GM23338 (cell line): ENCODE results near the gene GATAD2A. TPM values are rescaled to one million over a fixed set of nuclear protein-coding genes. Genes with fewer than 3 reads are reported as not detected.

ENCODE experiments used
- ATAC-seq: fragments of 200-7000 bp; cut with Tn5 transposase; 3 replicates; pipeline ENCODE4 v1.9.1; 2020
- DNase-seq: peaks from one replicate; pipeline ENCODE4 v3.0.0-alpha.2; 2015; ENCODE audit warnings: low spot score
- H2AFZ ChIP-seq: fragments of 200-600 bp; sonication (generic); 2 replicates; pipeline ENCODE4 v1.8.0; 2016; ENCODE audit warnings: antibody characterized with exemption, mild to moderate bottlenecking, moderate library complexity
- H3F3A ChIP-seq: fragments of 200-600 bp; sonication (generic); replicated peaks from 2 replicates; pipeline ENCODE4 v1.8.0; 2017; ENCODE audit warnings: antibody characterized with exemption, mixed run types, low read depth
- H3K27ac ChIP-seq: fragments of 200-600 bp; sonication (generic); 2 replicates; pipeline ENCODE4 v1.6.1; 2016; ENCODE audit warnings: low read depth
- H3K27me3 ChIP-seq: fragments of 200-600 bp; sonication (generic); 2 replicates; pipeline ENCODE4 v1.8.0; 2016; ENCODE audit warnings: mild to moderate bottlenecking, mixed run types, moderate library complexity; ENCODE audit not compliant: insufficient read depth
- H3K36me3 ChIP-seq: fragments of 200-600 bp; sonication (generic); 2 replicates; pipeline ENCODE4 v1.8.0; 2016; ENCODE audit warnings: mild to moderate bottlenecking; ENCODE audit not compliant: insufficient read depth
- H3K4me1 ChIP-seq: fragments of 200-600 bp; sonication (generic); 2 replicates; pipeline ENCODE4 v1.8.0; 2016; ENCODE audit warnings: mild to moderate bottlenecking, moderate library complexity; ENCODE audit not compliant: insufficient read depth
- H3K4me2 ChIP-seq: fragments of 200-600 bp; sonication (generic); 2 replicates; pipeline ENCODE4 v1.7.1; 2017; ENCODE audit warnings: mixed run types
- H3K4me3 ChIP-seq: fragments of 200-600 bp; sonication (generic); 2 replicates; pipeline ENCODE4 v1.6.1; 2016; ENCODE audit warnings: mixed run types
- H3K79me2 ChIP-seq: fragments of 200-600 bp; sonication (generic); replicated peaks from 2 replicates; pipeline ENCODE4 v1.8.0; 2017; ENCODE audit warnings: mild to moderate bottlenecking; ENCODE audit not compliant: insufficient read depth
- H3K9me2 ChIP-seq: fragments of 200-600 bp; sonication (generic); 2 replicates; pipeline ENCODE4 v1.8.0; 2017; ENCODE audit not compliant: insufficient read depth
- H4K20me1 ChIP-seq: fragments of 200-600 bp; sonication (generic); replicated peaks from 2 replicates; pipeline ENCODE4 v1.8.0; 2017; ENCODE audit warnings: mild to moderate bottlenecking; ENCODE audit not compliant: insufficient read depth
- H3K27ac Mint-ChIP-seq: 2 replicates; pipeline ENCODE4 v1.8.0; 2020; ENCODE audit warnings: inconsistent platforms, mild to moderate bottlenecking, moderate library complexity, mixed read lengths
- H3K27me3 Mint-ChIP-seq: 3 replicates; pipeline ENCODE4 v1.8.0; 2022; ENCODE audit warnings: low read depth, mild to moderate bottlenecking, moderate library complexity, mixed read lengths, inconsistent platforms; ENCODE audit not compliant: insufficient read depth, poor library complexity
- H3K36me3 Mint-ChIP-seq: 3 replicates; pipeline ENCODE4 v1.8.0; 2021; ENCODE audit warnings: low read depth, mild to moderate bottlenecking, inconsistent platforms, moderate library complexity, mixed read lengths
- H3K4me1 Mint-ChIP-seq: 3 replicates; pipeline ENCODE4 v1.8.0; 2020; ENCODE audit warnings: mild to moderate bottlenecking, inconsistent platforms, mixed read lengths
- H3K4me3 Mint-ChIP-seq: 3 replicates; pipeline ENCODE4 v1.8.0; 2021; ENCODE audit warnings: moderate library complexity, mild to moderate bottlenecking, inconsistent platforms, mixed read lengths
- H3K9me3 Mint-ChIP-seq: 3 replicates; pipeline ENCODE4 v1.8.0; 2020; ENCODE audit warnings: moderate library complexity, mild to moderate bottlenecking, inconsistent platforms, mixed read lengths
- EZH2 ChIP-seq: fragments of 200-600 bp; sonication (generic); IDR thresholded peaks from one replicate; pipeline ENCODE4 v1.8.0; 2017; ENCODE audit warnings: antibody characterized with exemption, mild to moderate bottlenecking, low read depth; ENCODE audit not compliant: unreplicated experiment
- EZH2phosphoT487 ChIP-seq: fragments of 200-600 bp; sonication (generic); IDR thresholded peaks from one replicate; pipeline ENCODE4 v1.8.1; 2018; ENCODE audit warnings: antibody characterized with exemption; ENCODE audit not compliant: unreplicated experiment
- JUNB ChIP-seq: IDR thresholded peaks from one replicate; pipeline ENCODE4 v1.6.1; 2016; ENCODE audit warnings: antibody characterized with exemption; ENCODE audit not compliant: unreplicated experiment
- NANOG ChIP-seq: IDR thresholded peaks from 2 replicates; pipeline ENCODE4 v1.6.1; 2016; ENCODE audit warnings: antibody characterized with exemption, borderline replicate concordance
- POLR2AphosphoS5 ChIP-seq: IDR thresholded peaks from 2 replicates; pipeline ENCODE4 v1.6.1; 2016; ENCODE audit warnings: antibody characterized with exemption, low read depth
- ZNF114 ChIP-seq: fragments of 250-450 bp; sonication (Bioruptor Pico); IDR thresholded peaks from 2 replicates; pipeline ENCODE4 v1.5.0; 2020; ENCODE audit warnings: mild to moderate bottlenecking, moderate library complexity
- ZNF331 ChIP-seq: fragments of 250-450 bp; sonication (Bioruptor Pico); IDR thresholded peaks from 2 replicates; pipeline ENCODE4 v1.5.0; 2020; ENCODE audit warnings: low read depth, mild to moderate bottlenecking, moderate library complexity
- polyA plus RNA-seq: library from polyadenylated mRNA; unstranded; fragments of >200 nt; fragmentation: Nextera tagmentation; extraction: Ambion mirVana; gene quantifications from 2 replicates; pipeline ENCODE4 v1.2.1, GENCODE V29; 2016
- total RNA-seq: library from RNA; depleted of rRNA; stranded (reverse); fragments of >200 nt; shearing (Covaris generic); gene quantifications from 2 replicates; pipeline ENCODE4 v1.2.3, GENCODE V29; 2014
- TF ChIP-seq, protein P1 (sequence below): fragments of 250-450 bp; sonication (Bioruptor Pico); IDR thresholded peaks from 2 replicates; pipeline ENCODE4 v1.5.0; 2020; ENCODE audit warnings: mild to moderate bottlenecking, moderate library complexity
- TF ChIP-seq, protein P2 (sequence below): IDR thresholded peaks from 2 replicates; pipeline ENCODE4 v1.6.1; 2016; ENCODE audit warnings: antibody characterized with exemption

Gene GATAD2A
- total and polyA plus RNA-seq, 2 experiments from 2014 or later: 40.0 to 151 TPM

- TF ChIP-seq, protein P1, sequence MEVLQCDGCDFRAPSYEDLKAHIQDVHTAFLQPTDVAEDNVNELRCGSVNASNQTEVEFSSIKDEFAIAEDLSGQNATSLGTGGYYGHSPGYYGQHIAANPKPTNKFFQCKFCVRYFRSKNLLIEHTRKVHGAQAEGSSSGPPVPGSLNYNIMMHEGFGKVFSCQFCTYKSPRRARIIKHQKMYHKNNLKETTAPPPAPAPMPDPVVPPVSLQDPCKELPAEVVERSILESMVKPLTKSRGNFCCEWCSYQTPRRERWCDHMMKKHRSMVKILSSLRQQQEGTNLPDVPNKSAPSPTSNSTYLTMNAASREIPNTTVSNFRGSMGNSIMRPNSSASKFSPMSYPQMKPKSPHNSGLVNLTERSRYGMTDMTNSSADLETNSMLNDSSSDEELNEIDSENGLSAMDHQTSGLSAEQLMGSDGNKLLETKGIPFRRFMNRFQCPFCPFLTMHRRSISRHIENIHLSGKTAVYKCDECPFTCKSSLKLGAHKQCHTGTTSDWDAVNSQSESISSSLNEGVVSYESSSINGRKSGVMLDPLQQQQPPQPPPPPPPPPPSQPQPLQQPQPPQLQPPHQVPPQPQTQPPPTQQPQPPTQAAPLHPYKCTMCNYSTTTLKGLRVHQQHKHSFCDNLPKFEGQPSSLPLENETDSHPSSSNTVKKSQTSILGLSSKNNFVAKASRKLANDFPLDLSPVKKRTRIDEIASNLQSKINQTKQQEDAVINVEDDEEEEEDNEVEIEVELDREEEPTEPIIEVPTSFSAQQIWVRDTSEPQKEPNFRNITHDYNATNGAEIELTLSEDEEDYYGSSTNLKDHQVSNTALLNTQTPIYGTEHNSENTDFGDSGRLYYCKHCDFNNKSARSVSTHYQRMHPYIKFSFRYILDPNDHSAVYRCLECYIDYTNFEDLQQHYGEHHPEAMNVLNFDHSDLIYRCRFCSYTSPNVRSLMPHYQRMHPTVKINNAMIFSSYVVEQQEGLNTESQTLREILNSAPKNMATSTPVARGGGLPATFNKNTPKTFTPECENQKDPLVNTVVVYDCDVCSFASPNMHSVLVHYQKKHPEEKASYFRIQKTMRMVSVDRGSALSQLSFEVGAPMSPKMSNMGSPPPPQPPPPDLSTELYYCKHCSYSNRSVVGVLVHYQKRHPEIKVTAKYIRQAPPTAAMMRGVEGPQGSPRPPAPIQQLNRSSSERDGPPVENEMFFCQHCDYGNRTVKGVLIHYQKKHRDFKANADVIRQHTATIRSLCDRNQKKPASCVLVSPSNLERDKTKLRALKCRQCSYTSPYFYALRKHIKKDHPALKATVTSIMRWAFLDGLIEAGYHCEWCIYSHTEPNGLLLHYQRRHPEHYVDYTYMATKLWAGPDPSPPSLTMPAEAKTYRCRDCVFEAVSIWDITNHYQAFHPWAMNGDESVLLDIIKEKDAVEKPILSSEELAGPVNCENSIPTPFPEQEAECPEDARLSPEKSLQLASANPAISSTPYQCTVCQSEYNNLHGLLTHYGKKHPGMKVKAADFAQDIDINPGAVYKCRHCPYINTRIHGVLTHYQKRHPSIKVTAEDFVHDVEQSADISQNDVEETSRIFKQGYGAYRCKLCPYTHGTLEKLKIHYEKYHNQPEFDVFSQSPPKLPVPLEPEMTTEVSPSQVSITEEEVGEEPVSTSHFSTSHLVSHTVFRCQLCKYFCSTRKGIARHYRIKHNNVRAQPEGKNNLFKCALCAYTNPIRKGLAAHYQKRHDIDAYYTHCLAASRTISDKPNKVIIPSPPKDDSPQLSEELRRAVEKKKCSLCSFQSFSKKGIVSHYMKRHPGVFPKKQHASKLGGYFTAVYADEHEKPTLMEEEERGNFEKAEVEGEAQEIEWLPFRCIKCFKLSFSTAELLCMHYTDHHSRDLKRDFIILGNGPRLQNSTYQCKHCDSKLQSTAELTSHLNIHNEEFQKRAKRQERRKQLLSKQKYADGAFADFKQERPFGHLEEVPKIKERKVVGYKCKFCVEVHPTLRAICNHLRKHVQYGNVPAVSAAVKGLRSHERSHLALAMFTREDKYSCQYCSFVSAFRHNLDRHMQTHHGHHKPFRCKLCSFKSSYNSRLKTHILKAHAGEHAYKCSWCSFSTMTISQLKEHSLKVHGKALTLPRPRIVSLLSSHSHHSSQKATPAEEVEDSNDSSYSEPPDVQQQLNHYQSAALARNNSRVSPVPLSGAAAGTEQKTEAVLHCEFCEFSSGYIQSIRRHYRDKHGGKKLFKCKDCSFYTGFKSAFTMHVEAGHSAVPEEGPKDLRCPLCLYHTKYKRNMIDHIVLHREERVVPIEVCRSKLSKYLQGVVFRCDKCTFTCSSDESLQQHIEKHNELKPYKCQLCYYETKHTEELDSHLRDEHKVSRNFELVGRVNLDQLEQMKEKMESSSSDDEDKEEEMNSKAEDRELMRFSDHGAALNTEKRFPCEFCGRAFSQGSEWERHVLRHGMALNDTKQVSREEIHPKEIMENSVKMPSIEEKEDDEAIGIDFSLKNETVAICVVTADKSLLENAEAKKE (CRISPR knock-in tag): no peak
- TF ChIP-seq ZNF331 (CRISPR knock-in tag) (no peak), NANOG (no peak)
Measured at GRCh38 chr19:19538785-19539166, 133.3 kb downstream of the GATAD2A start (continued).

- Histone ChIP-seq H3K4me3 (0 out of 2 replicates have a peak overlapping the region, but pooled peaks have one; percentile 13), H2AFZ (no peak overlapping the region), H3K36me3 (no peaks in the 10 kb centered on the region), H3K79me2 (no peaks in the 10 kb centered on the region), H3K27ac (no peak overlapping the region), H3F3A (peaks cover 15% of the 10 kb centered on the region; the same call in 1 of the 2 replicates), H3K9me2 (no peaks in the 10 kb centered on the region), H3K4me1 (peaks cover 5% of the 10 kb centered on the region; the same call in 1 of the 2 replicates), H3K27me3 (peaks cover 30% of the 10 kb centered on the region), H4K20me1 (0 out of 2 replicates have a peak, but pooled peaks cover 5% of the 10 kb centered on the region), H3K4me2 (peak overlapping the region; percentile 43; the same call in 1 of the 2 replicates)
- H3K4me3 Mint-ChIP-seq: no peak overlapping the region
- H3K9me3 Mint-ChIP-seq: no peaks in the 10 kb centered on the region
- peaks cover 26% of the 10 kb centered on the region for H3K27me3 Mint-ChIP-seq
- H3K27ac Mint-ChIP-seq: no peak overlapping the region
- DNase-seq: peak; percentile 41
- H3K4me1 Mint-ChIP-seq: peaks cover 8% of the 10 kb centered on the region; the same call in 2 of the 3 replicates
- H3K36me3 Mint-ChIP-seq: no peaks in the 10 kb centered on the region; the same call in 2 of the 3 replicates
- ATAC-seq: no peak
- TF ChIP-seq, protein P2, sequence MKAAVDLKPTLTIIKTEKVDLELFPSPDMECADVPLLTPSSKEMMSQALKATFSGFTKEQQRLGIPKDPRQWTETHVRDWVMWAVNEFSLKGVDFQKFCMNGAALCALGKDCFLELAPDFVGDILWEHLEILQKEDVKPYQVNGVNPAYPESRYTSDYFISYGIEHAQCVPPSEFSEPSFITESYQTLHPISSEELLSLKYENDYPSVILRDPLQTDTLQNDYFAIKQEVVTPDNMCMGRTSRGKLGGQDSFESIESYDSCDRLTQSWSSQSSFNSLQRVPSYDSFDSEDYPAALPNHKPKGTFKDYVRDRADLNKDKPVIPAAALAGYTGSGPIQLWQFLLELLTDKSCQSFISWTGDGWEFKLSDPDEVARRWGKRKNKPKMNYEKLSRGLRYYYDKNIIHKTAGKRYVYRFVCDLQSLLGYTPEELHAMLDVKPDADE: no peak
- TF ChIP-seq POLR2AphosphoS5 (no peak), ZNF331 (CRISPR knock-in tag) (no peak), ZNF114 (CRISPR knock-in tag) (no peak), EZH2phosphoT487 (no peak), JUNB (no peak), EZH2 (no peak)
- TF ChIP-seq, protein P1 (CRISPR knock-in tag): no peak
Measured at GRCh38 chr19:19539698-19540063, 134.2 kb downstream of the GATAD2A start.
